Bladder microvascular endothelial cell (primary cell): ENCODE results near the gene UQCR11. TPM values are rescaled to one million over a fixed set of nuclear protein-coding genes. Genes with fewer than 3 reads are reported as not detected.

Experiments
- total RNA-seq: library from RNA; depleted of rRNA; stranded (reverse); fragments of >200 nt; gene quantifications from 2 replicates; pipeline ENCODE4 v1.2.3, GENCODE V29; 2014

The UQCR11 gene
- 78.5 and 110 TPM in 2 replicates for total RNA-seq

DNA sequence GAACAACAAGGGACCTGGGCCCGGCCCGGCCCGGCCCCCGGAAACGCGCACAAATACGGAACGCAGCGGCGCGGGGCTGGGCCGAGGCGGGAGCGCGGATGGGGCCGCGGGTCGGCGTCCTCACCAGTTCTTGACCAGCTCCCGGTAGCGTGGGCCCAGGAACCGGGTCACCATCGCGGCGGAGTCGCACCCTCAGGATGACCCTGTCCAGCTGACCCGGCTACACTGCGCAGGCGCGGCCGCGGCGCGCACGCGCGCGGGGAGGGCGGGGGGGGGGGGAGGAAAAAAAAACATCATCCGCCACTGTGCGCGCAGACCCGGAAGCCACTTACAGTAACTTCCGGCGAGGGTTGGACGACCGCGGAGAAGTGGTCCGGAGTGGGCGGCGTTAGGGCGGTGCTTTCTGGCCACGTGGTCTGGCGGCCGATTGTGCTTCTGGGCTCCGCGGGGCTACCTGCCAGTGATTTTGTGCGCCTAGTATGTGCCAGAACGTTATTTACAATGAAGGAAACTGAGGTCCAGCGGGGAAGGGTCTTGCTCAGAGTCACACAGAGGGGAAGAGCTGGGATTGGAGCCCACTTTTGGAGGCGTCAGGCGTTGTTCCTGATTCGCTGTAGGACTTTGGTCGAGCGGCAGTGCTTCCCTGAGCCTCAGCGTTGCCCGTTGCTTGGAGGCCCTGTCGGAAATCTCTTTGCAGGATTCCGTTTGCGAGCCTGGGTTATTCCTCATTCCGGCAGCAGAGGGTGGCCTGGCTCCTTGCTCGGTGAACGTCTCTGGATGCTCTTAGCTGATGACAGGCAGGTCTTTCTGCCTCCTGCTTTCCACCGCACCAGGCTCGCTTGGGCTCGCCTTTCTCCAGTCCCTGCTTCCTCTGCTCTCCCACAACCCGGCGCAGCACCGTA lies at the start of gene UQCR11:
UQCR11 (minus strand) TSS at position 227 of the 902 bp plus-strand sequence; CDS start at position 174, 53 bp downstream.

DNA sequence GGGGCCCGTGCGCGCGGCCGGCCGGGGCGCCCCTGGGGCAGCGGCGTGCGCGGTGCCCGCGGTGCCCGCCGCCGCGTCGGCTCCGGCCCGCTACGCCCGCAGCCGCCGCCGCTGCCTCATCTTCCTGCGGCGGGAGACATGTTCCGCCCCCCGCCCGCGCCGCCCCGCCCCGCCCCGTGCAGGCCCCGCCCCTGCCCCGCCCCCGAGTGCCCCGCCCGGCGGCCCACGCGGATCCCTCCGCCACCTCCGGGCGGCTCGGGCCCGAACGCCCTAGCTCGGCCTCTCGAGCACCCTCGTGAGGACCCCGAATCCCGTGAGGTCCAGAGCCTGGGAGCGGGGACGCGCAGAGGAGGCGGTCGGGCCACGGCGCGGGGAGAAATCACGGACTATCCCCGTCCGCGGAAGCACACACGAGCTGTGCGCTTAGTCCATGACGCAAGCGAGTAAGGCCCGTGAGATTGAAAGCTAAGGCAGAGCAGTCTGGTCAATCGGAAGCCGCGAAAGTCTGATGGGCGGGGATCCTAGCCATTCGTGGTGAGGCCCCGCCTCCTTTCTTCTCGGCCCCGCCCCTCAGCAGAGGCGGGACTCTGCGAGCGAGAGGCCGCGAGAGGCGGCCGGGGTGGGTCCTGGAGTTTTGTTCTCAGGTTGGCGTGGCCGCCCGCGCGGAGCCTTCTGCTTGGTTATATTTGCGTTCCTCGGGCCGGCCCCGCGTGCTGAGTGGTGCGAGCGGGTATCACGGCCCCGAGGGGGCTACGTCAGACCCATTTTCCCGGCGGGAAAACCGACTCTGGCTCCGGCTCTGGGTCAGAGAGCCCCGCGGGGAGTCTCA lies 47.4 kb upstream of the UQCR11 start, which contains the start of gene TCF3:
TCF3 (minus strand) TSS at position 145 of the 829 bp plus-strand sequence. CDS start 2,367 bp downstream, outside the sequence.

DNA sequence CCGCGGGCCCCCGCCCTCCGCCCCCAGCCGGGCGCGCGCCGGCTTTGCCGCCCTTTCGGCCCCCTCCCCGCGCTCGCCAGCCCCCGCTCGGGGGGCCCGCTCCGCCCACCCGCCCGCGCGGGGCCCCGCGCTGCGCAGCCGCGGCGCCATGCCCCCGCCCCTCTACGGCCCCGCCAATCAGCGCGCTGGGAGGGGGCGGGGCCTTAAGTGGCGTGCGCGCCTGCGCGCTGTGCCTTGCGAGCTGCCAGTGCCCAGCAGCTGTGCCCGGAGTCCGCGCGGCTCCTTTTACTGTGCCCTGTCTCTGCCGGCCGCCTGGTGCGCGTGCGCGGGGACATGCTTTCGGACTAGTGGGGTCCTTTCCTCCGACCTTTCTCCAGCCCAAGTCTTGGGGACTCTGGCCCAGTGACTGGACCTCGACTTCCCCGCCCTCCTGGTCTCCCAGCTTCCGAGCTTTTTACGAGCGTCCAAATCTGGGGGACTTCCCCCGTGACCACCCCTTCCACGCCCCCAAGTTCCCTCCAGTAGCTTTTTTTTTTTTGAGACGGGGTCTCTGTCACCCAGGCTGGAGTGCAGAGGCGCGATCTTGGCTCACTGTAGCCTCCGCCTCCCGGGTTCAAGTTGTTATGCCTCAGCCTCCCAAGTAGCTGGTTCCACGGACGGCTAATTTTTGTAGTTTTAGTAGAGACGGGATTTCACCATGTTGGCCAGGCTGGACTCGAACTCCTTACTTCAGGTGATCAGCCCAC lies 12.3 kb downstream of the UQCR11 start, which contains the start of gene MBD3:
MBD3 (minus strand) TSS at position 111 of the 746 bp plus-strand sequence. CDS start 234 bp downstream, outside the sequence.

DNA sequence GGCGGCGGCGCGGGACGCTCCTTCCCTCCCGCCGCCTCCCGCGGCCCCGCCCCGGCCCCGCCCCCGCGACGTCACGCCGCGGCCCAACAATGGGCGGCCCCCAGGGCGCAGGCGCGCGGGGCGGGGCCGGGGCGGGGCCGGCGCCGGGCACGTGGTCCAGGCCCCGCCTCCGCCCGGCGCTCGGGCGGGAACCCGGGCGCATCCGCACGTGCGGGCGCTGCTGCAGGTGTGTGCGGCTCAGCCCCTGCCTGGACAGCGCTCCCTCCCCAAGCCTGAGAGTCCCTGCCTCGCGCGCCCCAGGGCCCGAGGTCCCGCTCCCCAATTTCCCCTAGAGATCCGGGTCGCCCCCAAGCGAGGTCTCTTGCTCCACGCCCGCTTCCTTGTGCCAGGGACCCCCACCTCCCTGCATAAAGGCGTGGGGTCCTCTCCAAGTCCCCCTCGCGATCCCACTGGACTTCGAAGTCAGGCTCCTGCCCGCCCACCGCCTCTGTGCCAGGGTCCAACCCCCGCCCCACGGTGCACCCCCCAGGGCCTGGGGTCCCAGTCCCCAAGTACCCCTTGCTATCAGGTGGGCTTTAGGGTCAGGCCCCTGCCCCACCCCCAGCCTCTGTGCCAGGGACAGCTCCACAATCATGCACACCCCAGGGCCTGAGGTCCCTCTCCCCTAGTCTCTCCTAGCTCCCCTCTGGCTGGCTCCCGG lies 36.8 kb downstream of the UQCR11 start, which contains the start of gene MEX3D:
MEX3D (minus strand) TSS at position 6 of the 700 bp plus-strand sequence. CDS start 267 bp downstream, outside the sequence.

Other genes starting within 250 kb of the UQCR11 start
- 60.6 and 68.3 TPM in 2 replicates for gene NDUFS7, start 221.6 kb downstream of the UQCR11 start, total RNA-seq
- gene GAMT, start 203.9 kb downstream of the UQCR11 start, total RNA-seq = 10.0 and 11.2 TPM in 2 replicates
- 61.4 and 81.4 TPM in 2 replicates for gene DAZAP1, start 197.9 kb downstream of the UQCR11 start, total RNA-seq
- 323 and 507 TPM in 2 replicates for gene RPS15, start 167.1 kb downstream of the UQCR11 start, total RNA-seq
- gene APC2, start 155.3 kb downstream of the UQCR11 start, total RNA-seq = under 0.01 and 0.06 TPM in 2 replicates
- gene C19orf25, start 126.2 kb downstream of the UQCR11 start, total RNA-seq = 12.3 and 21.6 TPM in 2 replicates
- 0.32 and 1.4 TPM in 2 replicates for gene PCSK4, start 115.1 kb downstream of the UQCR11 start, total RNA-seq
- 0.38 and 1.5 TPM in 2 replicates for gene REEP6, start 114.3 kb downstream of the UQCR11 start, total RNA-seq
- 0.06 TPM in 1 of 2 replicates, not detected in the other for gene ADAMTSL5, start 92.4 kb downstream of the UQCR11 start, total RNA-seq
- gene PLK5, start 81.4 kb downstream of the UQCR11 start, total RNA-seq = not detected in 2 replicates
- 52.5 and 71.4 TPM in 2 replicates for gene MEX3D, start 37.1 kb downstream of the UQCR11 start, total RNA-seq
- 81.1 and 156 TPM in 2 replicates for gene MBD3, start 12.6 kb downstream of the UQCR11 start, total RNA-seq
- gene TCF3, start 47.2 kb upstream of the UQCR11 start, total RNA-seq = 65.6 and 123 TPM in 2 replicates
- gene ONECUT3, start 148.0 kb upstream of the UQCR11 start, total RNA-seq = not detected in 2 replicates
- 0.65 and 1.3 TPM in 2 replicates for gene ATP8B3, start 206.8 kb upstream of the UQCR11 start, total RNA-seq
- 6.8 and 14.7 TPM in 2 replicates for gene REXO1, start 243.0 kb upstream of the UQCR11 start, total RNA-seq